Bone marrow (tissue), 2 donors: ENCODE results near the gene FMNL2.
"Not testable (repeated sequence)": the region's sequence is repeated elsewhere in the genome, so short reads cannot be mapped to it uniquely, and the experiment has no call there.

Source experiments
- DNase-seq, 2 donors: peaks; one replicate each; lab custom pipeline; 2025; lab: John Stamatoyannopoulos, UW

The FMNL2 gene

GRCh38 chr2:152472481-152472887, 137.5 kb downstream of the FMNL2 start:
- DNase-seq = no peak

DNA sequence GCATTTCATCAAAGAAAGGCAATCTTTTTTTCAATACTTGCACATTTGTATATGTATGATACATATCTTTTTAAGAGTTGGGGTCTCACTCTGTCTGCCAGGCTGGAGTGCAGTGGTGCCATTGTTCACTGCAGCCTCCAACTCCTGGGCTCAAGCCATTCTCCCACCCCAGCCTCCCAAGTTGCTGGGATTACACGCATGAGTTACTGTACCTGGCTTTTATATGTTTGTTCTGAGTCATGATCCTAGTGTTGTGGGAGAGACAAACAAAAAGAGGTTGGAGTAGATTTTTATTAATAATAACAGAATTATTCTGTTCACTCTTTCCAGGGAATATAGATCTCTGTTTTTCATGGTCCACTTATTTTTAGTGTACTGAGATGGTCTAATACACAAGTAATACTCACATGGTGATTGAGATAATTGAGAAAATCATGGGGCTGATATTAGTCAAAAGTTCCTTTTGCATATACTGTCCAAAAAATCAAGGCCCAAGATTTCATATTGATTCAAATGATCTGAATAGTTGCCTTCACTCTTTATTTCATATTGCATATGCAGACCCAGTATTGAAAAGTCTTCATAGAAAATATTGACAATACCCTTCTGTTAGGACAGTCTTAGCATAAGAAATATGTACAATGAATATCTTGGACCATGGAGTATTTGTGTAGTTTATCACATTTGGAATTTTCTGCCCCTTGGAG, 138.3 kb downstream of the FMNL2 start:
- no peak for DNase-seq

DNA sequence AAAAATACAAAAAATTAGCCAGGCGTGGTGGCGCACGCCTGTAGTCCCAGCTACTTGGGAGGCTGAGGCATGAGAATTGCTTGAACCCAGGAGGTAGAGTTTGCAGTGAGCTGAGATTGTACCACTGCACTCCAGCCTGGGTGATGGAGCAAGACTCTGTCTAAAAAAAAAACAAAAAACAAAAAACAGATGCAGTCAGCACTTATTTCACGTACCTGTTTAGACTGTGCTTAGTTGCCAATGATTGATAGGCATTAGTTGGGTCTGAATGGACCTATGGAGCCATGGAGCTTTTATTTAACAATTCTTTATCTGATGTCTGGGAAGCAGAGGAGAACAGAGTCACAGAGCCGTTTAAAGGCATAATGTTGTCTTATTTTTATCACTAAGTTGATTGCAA, 139.5 kb downstream of the FMNL2 start:
- not testable (repeated sequence) for DNase-seq

- no peak for DNase-seq
These were observed 141.0 kb downstream of the FMNL2 start for GRCh38 chr2:152475982-152476381.

- no peak for DNase-seq
These were observed 142.5 kb downstream of the FMNL2 start for GRCh38 chr2:152477347-152478092.

DNA sequence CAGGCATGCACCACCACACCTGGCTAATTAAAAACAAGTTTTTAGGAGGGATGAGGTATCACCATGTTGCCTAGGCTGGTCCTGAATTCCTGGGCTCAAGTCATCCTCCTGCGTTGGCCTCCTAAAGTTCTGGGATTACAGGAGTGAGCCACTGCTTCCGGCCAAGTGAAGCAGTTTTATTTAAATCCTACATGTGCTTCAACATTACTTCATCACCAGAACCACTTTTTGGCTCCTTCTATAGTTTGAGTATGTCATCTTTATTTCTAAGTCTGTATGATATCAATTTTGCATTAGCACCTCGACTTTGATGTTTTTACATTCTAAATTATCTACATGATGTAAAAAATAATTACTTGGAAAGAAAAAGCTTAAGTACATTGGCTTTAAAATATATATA, 144.3 kb downstream of the FMNL2 start:
- no peak for DNase-seq

GRCh38 chr2:152480821-152481399, 145.9 kb downstream of the FMNL2 start:
- DNase-seq = no peak

- DNase-seq = no peak
These were observed 147.1 kb downstream of the FMNL2 start for GRCh38 chr2:152481881-152482583.

GRCh38 chr2:152483276-152484063, 148.5 kb downstream of the FMNL2 start:
- no peak for DNase-seq

- DNase-seq = no peak
These were observed 151.2 kb downstream of the FMNL2 start for GRCh38 chr2:152485954-152486736.

DNA sequence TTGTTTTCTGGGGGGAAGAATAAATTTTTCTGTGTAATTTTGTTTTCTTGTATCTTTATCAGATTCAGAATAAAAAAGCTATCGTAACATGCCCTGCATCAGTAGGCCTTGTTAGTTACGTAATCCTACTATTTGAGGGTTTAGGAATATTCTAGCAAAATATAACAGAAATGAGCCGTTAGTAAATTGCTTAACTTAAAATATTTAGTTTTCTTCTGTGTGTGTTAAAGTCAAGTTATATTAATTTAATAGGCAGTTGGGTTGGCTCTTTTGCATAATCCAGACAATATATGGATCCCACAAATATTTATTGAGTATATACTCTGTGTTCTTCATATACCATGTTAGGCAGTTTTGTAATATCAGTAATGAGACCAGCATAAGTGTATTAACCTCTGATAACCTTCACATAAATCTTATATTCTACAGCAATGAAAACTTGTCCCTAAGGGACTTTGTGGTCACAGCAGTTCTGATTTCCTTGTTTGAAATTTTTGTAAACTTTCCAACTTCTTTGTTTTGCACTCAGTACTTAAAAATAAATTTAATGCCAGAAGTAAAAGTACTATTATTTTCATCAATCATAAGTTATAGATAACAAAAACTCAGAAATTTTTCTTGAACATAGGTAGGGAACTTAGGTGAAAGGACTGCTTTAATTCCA, 151.9 kb downstream of the FMNL2 start:
- DNase-seq = no peak

GRCh38 chr2:152488075-152488474, 153.1 kb downstream of the FMNL2 start:
- no peak for DNase-seq

DNA sequence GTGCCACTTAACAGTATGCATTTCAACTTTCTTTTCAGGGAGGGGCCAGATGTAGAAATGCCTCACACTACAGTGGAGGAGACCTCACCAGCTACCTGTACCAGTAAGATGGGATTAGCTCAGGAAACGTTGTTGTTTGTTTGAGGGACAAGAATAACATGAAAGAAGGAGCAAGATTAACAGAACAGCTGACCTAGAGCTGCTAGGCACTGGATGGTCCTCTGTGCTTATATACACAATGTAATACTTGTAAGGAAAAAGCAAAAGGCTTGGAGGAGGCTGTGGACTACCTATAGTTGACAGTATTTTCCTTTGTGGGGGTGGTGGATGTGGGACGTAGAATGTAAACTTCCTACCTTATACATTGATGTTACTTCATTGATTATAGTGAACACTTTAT, 154.4 kb downstream of the FMNL2 start:
- DNase-seq = no peak

- DNase-seq = no peak
These were observed 155.9 kb downstream of the FMNL2 start for GRCh38 chr2:152490686-152491455.

DNA sequence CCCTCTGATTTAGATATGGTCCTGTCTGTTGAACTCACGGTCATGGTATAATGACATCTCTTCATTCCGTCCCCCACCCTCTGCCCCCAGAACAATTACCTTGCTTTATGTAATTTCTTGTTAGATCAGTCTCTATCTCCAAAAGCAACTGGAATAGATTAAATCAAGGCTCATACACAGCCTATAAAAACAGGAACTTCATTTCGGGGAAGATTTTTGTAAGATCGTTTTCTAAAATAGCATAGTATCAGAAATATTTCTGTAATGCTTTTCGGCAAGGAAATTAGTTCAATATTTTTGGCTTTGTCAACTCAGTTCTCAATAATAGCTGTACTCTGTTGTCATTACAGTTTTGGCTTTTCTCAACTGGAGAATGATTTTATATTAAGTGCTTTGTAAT, 157.2 kb downstream of the FMNL2 start:
- no peak for DNase-seq

DNA sequence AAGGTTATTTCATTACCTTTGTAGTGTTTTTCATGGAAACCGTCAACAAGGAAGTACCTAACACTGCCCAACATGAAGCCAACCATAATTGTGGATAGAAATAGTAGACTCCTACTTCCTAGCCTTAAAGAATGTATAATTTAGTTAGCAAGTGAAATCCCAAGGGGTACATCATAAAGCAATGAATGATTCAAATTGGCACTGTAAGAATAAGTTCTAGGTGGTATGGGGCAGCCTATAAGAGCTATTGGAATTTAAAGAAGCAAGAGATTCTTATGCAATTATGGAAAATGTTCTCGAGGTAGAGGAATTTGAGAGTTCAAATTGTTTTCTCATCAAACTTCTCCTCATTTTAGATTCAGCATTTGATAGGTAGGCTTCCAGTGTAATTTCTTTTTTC, 157.9 kb downstream of the FMNL2 start:
- no peak for DNase-seq

DNA sequence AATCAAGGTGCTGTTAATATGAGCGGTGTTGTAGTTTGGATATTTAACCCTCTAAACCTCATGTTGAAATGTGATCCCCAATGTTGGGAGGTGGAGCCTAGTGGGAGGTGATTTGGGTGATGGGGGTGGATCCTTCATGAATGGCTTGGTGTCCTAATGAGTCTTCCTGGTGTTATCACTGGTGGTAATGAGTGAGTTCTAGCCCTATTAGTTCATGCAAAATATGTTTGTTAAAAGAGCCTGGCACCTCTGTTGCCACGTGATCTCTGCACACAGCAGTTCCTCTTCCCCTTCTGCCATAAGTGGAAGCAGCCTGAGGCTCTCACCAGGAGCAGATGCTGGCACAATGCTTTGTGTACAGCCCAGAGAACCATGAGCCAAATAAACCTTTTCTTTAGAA, 158.4 kb downstream of the FMNL2 start:
- no peak for DNase-seq

DNA sequence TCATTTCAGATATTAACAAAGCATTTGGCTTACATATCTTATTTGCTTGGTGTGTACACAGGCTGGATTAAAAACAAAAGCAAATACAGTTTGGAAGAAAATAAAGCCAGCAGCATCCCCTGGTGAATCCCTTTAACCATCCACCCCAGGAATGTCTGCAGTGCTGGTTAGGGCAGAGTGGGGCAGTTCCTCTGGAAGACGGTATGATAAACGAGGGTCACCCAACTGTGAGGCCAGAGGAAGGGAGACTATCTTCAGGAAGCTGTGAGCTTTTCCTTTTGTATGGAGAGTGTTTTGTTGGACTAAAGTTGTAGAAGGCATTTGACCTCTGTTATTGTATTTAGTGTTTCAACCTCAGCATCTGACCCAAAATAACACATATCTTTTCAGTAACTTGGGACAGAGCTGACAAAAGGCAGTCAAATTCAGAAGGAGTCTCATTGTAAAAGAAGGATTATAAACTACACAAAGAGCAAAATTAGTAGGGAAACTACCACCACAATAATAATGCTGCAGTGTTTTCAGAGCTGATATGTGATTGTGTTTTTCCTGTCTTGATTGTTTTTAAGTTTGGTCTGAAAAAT, 159.1 kb downstream of the FMNL2 start:
- no peak for DNase-seq

DNA sequence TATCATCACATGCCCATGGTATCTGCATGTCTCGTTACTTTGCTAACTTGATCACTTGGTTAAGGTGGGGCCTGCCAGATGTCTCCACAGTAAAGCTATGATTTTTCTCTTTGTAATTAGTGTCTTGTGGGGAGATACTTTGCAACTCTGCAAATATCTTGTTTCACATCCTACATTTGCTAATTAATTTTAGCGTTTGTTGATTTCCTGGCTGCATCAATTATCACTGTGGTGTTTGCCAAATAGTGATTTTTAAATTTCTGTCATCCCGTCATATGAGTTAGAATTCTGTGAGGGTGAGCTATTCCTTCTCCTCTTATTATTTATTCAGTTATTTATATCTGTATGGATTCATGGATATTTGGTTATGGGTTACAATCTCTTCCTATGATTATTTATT, 161.4 kb downstream of the FMNL2 start:
- DNase-seq = no peak
